NCI-H526 (cell line): ENCODE measurements around the gene OSBP2.
"Not testable (repeated sequence)": the region's sequence is repeated elsewhere in the genome, so short reads cannot be mapped to it uniquely, and the experiment has no call there.

Experiments
- DNase-seq, 2 experiments: peaks; one replicate each; lab custom pipeline; 2025; lab: John Stamatoyannopoulos, UW

The OSBP2 gene

DNA sequence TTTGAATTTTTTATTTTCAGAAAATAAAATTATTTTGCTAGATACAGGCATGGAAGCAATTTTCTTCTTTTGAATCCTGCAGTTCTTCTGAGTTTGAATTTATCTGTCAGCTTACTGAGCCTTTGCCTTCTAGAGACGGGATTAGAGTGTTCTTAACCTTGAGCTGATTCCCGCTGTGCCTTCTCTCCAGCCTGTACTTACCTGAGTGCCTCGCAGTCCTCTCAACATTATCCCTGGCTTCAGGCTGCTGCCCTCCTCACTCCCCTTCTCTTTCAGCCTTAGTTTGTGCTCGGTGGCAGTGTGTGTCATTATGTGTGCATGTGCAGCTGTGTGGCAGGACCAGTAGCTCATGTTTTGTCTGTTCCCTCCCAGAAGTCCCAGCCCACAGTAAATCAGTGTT, 24.3 kb downstream of the OSBP2 start:
- no peak for DNase-seq

DNA sequence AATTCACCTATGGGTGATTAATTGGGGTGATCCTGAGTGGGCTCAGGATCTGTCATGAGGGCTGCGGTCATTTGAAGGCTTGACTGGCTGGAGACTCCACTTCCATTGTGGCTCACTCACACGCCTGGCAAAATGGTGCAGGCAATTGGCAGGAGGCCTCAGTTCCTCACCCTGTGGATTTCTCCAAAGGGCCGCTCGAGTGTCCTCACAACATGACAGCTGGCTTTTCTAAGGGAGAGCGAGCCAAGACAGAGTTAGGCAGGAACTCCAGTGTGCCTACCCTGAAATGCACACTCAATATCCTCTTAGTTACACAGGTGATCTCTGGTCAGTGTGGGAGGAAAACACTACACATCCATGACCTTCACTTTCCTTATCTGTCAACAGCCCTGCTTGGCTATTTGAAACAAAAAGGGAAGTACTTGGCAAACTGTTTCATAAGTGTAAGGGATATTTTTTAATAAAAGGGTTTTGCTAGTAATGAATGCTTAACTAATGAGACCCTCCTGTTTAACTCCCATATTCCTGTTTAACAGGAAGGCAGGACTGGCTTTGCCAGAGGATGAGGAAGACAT, 25.7 kb downstream of the OSBP2 start:
- DNase-seq, result no peak

DNA sequence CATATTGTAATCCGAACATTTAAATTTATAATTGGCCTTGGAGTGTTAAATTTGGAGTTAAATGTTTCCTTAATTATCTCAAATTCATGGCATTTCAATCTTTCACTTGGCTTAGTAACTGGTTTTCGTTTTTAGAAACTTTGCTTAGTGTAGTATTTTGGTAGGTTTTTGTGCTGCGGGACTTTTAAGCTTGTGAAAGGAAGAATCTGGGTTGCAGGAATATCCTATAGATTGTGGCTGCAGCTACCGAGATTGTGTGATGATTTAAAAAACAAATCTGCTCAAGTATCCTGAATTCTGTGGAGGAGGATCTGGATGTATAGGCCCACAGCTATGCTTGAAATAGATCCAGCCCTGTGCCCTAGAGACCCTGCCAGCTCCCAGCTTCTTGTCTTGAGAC, 27.1 kb downstream of the OSBP2 start:
- no peak for DNase-seq

DNA sequence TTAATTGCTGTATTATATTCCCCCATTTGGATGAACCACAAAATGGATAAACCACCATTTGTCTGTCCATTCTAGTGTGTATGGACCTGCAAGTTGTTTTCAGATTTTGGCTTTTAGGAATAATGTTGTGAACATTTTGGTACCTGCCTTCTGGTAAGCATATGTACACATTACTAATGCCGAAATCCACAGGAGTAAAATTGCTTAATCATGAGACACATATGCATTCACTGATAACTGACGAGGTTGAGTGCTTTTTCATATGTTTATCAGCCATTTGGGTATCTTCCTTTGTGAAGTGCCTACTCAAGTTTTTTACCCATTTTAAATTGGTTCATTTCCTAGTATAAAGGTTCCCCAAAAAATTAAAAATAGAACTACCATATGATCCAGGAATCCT, 34.2 kb downstream of the OSBP2 start:
- no peak for DNase-seq

DNA sequence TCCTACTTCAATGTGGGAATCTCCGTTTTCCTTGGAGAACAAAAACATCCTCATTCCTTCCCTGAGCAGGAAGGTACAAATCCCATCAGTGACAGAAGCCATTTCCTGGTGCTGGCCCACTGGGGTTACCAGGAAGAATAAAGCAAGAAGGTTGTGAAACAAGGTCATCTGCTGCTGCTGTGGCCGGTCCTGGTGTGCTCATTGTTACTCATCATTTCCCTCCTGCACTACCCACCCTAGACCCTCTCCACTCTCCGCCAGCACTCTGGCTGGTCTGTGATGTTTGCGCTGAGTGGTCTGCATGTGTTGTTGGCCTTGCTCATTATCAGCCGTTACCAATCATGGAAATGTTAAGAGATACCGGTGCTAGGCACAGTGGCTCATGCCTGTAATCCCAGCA, 37.0 kb downstream of the OSBP2 start:
- DNase-seq, result no peak

DNA sequence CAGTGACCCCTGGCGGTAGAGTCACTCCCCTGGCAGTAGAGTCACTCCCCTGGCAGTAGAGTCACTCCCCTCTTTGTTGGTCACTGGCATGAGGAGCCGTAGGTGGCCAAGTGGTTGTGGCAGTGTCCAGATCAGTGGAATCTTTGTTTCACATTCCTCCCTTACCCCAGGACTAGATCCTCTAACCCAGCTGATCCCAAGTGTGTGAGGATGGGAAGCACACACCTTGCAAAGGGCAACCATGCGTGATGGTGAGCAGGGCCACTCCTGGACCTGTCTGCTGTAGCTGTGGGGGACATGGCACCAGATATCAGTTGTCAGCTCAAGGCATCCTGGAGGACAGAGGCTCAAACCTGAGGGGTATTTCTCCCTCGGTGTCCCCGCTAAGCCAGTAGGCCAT, 37.8 kb downstream of the OSBP2 start:
- DNase-seq, result no peak

DNA sequence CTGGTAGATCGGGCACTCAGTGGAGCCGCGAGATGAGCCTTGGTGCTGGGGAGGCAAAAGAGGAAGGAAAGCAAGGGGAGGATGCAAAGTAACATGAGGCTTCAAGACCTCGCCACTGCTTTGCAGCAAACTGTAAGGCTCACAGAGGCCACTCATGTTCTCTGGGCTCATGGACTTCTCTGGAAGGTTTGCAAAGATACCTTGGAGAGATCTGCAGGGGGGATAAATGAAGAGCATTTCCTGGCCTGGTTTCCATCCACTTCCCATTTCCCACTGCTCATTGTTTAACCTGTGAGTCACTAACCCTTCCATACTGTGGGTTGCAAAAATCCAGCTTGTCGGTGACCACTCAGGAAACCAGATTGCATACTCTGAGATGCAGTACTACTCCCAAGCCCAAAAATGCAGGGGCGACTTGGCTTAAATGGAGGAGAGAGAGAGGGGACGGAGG, 38.5 kb downstream of the OSBP2 start:
- DNase-seq, result no peak

DNA sequence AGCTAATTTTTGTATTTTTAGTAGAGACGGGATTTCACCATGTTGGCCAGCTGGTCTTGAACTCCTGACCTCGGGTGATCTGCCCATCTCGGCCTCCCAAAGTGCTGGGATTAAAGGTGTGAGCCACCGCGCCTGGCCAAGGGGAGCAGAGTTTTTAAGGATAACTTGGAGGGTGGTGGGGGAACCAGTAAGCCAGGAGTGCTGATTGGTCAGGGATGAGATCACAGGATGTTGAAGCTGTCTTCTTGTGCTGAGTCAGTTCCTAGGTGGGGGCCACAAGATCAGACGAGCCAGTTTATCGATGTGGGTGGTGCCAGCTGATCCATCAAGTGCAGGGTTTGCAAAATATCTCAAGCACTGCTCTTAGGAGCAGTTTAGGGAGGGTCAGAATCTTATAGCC, 45.3 kb downstream of the OSBP2 start:
- DNase-seq, result not testable (repeated sequence)

DNA sequence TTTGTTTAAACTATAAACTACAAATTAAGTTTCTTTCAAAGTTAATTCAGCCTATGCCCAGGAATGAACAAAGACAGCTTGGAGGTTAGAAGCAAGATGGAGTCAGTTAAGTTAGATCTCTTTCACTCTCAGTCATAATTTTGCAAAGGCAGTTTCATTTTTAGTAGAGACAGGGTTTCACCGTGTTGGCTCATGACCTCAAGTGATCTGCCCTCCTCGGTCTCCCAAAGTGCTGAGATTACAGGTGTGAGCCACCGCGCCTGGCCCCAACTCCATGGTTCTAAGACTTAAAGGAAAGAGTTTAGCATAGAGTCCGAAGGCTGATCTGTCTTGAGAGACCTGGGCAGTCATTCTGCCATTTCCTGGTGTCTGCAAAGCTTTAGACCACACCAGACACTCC, 45.8 kb downstream of the OSBP2 start:
- DNase-seq, result not testable (repeated sequence)

DNA sequence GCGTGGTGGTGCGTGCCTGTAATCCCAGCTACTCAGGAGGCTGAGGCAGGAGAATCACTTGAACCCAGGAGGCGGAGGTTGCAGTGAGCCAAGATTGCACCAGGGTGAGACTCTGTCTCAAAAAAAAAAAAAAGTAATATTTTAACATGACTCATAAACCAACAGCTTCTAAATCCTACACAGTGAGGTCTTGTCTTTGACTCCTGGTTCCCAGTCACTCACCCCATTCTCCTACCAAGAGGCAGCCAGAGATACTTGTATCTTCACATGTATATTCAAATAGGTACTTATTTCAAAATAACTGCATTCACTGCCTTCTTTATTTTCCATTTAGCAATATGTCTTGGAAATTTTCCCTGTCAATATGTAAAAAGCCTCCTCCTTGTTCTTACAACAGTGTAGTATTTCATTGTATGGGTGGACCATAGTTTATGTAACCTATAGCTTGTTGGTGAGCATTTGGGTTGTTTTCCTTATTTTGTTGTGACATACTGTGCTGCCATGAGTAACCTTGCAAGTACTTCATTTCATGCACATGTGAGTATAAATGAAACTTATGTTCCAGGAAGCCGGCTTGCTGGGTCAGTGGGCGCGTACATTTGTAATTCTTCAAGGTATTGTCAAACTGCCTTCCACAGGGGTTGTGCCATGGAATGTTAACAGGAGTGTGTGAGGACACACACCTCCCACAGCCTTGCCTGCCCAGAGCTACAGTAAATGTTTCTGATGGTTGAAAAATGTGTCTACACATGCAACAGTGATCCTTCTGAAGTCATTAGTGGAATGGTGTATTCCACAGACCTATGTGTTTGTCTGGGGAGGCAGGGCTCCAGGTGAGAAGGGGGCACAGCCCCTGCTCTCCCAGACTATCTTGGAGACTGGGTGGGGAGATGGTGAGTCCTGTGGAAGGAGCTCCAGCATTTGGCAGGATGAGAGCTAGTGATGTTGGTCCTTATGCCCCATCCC, 47.9 kb downstream of the OSBP2 start:
- DNase-seq, result no peak

DNA sequence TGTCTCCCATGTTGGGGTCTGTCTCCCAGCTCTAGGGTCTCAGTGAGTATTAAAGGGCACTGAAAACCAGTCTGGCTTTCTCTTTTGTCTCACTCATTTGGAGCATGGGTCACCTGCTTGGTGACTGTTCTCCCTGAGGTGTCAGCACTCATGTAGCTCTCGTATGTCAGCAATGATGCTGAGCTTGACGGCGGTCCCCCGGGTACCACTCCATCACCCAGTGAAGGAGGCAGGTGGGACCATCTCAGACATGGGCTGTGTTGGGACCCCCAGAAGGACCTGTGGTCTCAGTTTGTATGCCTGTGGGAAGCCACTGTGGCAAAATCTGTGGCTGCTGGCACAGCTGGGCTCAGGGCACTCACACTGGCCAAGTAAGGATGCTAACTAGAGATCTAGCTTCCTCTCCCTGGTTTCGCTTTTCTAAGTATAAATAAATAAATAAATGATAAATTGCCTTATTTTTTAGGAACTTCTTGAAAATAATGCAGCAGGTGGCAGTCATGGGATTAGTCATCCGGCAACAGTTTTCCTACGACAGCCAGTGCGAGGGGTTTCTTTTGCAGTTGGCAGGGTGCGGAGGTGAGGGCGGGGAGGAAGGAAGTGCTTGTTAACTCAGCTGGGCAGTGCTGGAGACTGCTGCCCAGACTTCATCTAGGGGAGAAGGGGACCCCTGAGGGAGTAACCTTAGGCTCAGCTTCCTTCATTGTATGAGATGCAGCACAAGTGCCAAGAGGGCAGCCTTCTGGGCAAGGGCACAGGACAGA, 48.8 kb downstream of the OSBP2 start:
- DNase-seq, result no peak

DNA sequence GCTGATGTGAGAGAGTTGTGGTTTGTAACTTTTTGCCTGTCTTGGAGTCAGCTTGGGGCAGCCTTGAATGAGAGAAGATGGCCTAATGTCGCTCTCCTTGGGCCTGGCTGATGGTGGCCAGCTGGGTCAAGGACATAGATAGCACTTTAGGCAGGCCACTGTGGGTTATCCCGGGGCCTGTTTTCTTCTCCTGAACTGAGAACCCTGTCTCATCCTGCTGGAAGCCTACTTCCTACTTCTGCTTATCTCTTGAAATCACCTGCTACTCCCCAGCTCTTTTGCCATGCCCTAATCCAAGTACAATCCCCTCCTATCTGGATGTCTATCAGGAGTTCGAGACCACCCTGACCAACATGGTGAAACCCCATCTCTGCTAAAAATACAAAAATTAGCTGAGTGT, 49.5 kb downstream of the OSBP2 start:
- no peak for DNase-seq

DNA sequence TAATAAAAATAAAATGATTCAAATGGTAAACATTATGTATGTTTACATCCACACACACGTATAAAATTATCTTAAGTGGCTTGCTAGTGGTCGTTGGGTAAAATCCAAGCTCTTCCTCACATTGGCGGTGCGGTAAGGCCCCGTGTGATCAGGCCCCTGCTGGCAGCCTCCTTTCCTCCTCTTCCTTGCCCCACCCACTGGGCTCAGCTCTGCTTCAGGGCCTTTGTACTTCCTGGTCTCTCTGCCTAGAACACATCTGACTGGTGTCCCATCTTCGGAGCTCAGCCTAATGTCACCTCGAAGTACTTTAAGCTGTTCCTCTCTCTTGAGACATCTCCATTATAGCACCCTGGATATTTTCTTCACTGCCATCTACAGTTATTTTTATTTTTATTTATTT, 52.8 kb downstream of the OSBP2 start:
- DNase-seq, result no peak

DNA sequence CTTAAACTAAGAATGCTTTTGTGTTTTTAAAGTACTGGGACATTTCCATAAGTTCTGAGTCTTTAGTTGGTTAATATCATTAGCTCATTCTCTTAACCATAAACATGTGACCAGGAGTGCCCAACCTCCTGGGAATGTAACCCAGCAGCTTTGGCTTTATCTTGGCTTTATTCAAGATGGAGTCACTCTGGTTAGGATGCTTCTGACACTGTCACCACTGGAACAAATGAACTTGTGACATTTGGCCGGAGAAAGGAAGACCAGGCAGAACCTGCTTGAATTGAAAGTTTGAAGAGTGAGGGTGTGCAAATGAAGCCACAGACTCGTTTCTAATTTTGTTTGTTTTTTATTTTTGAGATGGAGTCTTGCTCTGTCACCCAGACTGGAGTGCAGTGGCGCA, 54.6 kb downstream of the OSBP2 start:
- no peak for DNase-seq

DNA sequence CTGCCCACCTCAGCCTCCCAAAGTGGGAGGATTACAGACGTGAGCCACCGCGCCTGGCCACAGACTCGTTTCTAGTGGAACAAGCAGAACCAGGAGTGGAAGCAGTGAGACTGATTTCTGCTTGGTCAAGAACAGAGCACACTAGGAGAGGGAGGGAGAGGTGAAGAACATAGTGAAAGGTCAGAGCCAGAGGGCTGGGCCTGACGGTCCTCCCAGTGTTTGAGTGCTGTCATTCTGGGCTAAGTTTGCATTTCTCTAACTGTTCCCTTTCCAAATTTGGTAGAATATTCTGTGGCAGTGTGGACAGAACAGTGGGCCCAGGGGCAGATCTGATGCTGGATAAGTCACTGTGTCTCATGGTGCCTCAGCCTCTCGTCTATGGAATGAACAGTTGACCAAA, 55.2 kb downstream of the OSBP2 start:
- no peak for DNase-seq

DNA sequence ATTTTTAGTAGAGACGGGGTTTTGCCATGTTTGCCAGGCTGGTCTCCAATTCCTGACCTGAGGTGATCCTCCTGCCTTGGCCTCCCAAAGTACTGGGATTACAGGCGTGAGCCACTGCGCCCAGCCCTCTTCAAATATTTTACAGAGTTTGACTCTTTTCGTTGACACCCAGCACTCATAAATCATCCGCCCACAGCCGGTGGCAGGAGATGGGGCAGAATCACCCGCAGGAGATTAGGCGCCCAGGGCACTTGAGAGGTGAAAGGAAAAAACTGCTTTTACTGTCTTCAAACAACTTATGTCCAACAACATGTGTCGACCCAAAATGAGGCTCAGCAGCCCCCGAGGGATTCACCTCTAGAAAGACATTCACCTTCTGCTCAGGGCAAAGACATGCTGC, 56.9 kb downstream of the OSBP2 start:
- DNase-seq, result no peak

DNA sequence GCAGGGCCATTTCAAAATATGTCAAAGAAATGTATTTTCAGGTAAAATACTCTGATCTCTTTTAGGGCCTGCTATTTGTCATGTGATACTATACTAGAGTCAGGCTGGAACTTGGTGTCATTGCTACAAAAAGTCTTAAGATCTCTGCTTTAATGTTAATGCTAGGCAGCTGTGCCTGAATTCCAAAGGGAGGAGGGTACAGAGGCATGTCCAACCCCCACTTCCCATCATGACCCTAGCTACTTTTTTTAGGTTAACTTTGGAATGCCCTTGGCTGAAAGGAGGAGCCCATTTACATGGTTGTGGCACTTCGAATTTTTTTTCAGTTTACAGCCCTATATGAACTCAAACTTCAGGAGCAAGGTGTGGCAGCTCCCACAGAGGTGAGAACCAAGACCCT, 58.1 kb downstream of the OSBP2 start:
- DNase-seq, result no peak

DNA sequence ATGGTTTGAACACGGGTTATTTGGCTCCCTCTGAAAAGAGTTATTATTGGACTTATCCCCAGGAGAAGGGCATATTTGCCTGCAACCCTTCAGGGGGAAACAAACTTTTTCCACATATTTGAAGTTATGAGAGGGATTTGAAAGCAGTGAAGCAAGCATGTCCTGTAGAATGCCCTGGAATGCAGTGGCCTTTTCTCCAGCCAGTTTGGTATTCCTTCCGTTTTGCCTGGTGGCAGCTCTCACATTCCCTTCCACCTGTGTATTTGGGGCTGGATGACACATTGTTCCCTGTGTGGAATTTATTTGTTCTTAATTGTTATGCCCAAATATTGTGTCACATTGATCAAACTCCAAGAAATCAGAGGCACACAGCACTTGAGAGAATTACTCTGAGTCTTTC, 59.0 kb downstream of the OSBP2 start:
- no peak for DNase-seq

DNA sequence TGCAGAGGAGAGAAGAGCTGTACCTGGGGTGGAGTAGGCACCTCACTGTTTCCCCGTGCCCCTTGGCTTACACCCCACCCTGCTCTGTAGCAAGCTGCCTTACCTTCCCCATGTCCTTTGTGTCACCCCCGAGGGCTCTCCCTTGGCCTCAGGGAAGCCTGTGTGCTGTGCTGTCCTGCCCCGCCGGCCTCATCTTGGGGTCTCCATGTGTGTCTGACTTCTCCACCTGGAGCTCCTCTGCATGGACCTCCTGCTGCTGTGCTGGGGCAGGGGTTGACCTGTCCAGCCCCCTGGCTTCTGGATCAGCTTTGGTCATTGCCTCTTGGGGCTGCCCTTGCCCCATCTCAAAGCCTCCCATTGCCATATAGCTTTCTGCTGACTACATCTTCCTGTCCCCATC, 59.8 kb downstream of the OSBP2 start:
- no peak for DNase-seq

DNA sequence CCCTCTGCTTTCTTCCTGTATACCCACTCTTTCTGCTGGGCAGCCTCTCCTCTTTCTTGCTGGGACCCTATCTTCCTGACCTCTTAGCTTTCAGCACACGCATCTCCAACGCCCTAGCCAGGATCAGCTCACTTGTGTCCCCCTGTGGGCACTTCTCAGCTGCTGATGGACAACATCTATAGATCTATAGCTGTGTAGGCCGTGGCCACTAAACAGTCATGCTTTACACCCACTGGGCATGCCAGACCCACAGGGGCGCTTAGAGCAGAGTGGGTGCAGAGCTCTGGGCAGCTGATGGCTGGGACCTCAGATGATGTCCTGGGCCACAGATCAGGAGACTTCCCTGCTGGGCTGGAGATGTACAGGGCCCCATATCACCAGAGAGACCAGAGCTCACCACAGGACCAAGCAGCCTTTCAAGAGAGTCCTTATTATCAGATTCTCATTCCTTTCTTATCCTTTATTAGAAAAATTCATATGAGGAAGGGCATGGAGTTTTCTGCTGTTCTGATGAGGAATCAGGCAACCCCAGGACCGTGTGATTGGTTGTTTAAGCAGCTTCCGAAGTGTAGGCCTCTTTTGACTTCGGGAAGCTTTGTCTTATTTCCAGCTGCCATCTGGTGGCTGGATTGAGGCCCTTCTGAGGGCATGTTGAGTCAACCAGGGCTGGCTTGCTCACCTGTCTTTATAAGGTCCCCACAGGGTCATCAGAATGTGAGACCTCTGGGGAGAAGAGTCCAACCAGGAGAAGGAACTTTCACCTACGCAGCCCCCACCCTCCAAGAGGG, 60.5 kb downstream of the OSBP2 start:
- DNase-seq, result peak; percentile 34 to 77

DNA sequence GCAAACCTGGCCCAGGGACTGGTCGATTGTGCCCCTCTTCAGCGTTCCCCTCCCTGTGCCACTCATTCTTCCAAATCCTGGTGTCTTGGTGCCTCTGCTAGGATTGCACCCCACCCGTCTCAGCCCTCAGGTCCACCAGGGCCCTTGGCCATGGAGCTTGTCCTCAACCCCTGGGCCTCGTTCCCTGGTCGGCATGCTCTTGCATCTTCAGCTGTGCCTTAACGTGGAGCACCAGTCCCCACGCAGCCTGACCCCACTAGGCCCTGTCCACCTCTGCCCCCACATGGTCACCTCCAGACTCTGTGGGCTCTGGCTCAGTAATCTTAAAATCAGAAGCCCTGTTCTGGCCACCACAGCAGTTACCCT, 61.1 kb downstream of the OSBP2 start:
- DNase-seq, result no peak
